HG02678 (cell line): Measurements from ENCODE around the gene CLDN7.
A peak's percentile ranks its signal among the peaks of the same experiment; 100 is the strongest.

Experiments
- ATAC-seq: cut with Tn5 transposase; IDR thresholded peaks from one replicate; pipeline ENCODE4 v1.9.1; 2021; ENCODE audit warnings: mild to moderate bottlenecking, moderate library complexity; ENCODE audit not compliant: unreplicated experiment

CLDN7 gene, protein sequence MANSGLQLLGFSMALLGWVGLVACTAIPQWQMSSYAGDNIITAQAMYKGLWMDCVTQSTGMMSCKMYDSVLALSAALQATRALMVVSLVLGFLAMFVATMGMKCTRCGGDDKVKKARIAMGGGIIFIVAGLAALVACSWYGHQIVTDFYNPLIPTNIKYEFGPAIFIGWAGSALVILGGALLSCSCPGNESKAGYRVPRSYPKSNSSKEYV

GRCh38 chr17:7262192-7262934 lies at the start of gene CLDN7:
CLDN7 (minus strand) TSS chr17:7262478; CDS start chr17:7262043, 435 bp downstream.
- ATAC-seq = no peak

DNA sequence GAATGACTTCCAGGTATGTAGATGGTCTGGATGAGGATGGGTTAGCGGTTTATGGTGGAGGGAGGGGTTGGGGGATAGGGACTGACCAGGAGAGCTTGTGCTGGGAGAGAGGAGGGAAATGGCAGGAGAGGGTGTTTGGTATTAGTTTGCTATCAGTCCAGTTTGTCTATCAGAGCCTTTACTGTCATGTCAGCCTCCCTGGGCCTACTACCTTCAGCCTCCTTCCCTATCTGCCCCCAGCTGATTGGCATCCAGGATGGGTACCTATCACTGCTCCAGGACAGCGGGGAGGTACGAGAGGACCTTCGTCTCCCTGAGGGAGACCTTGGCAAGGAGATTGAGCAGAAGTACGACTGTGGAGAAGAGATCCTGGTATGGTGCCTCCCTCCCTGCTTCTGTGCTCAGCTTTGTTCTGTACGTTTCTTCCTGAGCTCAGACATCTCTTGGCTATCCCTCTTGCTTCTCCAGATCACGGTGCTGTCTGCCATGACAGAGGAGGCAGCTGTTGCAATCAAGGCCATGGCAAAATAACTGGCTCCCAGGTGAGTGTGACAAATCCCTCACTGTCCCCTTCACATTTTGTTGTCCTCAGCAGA lies 48.9 kb upstream of the CLDN7 start:
- no peak for ATAC-seq

GRCh38 chr17:7309628-7310027 lies 47.4 kb upstream of the CLDN7 start:
- ATAC-seq = no peak

GRCh38 chr17:7308625-7309433 lies 46.6 kb upstream of the CLDN7 start:
- no peak for ATAC-seq

DNA sequence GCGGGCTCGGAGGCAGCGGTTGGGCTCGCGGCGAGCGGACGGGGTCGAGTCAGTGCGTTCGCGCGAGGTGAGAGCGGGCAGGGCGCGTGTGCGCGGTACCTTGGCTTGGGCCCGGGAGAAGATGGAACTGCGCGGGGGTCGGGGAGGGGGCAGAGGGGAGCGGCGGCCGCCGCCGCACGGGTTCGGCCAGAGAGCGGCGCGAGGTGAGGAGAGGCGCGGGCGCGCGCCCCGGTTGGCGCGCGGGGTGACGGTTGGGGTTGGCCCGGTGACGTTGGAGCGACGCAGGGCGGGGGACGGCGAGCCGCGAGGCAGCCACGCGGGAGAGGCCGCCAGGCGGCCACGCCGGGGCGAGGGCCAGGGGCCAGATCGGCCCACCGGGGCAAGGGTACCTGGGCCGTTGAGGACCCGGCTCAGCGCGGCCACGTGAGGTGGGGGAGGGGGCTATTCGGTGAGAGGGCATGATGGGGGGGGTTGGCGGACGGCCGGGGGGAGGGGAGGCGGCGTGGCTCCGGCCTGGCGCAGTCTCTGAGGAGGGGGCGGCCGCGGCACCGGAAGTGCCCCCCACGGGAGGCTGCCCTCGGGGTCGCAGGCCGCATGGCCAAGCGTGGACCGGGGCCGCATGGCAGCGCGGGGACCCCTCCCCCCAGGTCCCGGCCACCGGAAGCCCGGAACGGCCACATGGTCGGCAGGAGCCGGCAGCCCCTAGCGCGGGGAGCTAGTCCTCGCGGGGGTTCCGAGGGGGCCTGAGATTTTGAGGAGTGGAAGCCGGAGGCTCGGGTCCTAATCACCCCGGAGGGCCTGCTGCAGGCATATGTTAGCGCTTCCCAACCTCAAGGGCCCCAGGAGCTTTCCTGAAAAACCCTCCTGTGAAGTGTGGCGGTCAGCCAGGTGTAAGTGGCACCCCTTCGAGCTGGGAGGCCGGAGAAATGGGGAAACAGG lies 45.7 kb upstream of the CLDN7 start:
- ATAC-seq = peak; percentile 1

GRCh38 chr17:7306911-7307685 lies 44.8 kb upstream of the CLDN7 start, which contains the start of gene EIF5A:
EIF5A (plus strand) TSS chr17:7307628; CDS start chr17:7309636, 2,008 bp downstream.
- peak; percentile 70 for ATAC-seq

DNA sequence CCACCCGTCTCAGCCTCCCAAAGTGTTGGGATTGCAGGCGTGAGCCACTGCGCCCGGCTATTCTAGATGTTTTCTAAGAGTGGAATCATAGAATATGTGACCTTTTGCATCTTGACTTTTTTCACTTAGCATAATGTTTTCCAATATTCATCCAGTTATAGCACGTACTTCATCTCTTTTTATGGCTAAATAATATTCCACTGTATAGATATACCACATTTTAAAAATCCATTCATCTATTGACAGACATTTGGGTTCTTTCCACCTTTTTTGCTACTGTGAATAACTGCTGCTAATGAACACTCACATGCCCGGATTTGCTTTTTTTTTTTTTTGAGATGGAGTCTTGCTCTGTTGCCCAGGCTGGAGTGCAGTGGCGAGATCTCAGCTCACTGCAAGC lies 41.9 kb upstream of the CLDN7 start:
- ATAC-seq = no peak

- ATAC-seq = peak; percentile 45
These were observed 34.0 kb upstream of the CLDN7 start for GRCh38 chr17:7296189-7296861.

DNA sequence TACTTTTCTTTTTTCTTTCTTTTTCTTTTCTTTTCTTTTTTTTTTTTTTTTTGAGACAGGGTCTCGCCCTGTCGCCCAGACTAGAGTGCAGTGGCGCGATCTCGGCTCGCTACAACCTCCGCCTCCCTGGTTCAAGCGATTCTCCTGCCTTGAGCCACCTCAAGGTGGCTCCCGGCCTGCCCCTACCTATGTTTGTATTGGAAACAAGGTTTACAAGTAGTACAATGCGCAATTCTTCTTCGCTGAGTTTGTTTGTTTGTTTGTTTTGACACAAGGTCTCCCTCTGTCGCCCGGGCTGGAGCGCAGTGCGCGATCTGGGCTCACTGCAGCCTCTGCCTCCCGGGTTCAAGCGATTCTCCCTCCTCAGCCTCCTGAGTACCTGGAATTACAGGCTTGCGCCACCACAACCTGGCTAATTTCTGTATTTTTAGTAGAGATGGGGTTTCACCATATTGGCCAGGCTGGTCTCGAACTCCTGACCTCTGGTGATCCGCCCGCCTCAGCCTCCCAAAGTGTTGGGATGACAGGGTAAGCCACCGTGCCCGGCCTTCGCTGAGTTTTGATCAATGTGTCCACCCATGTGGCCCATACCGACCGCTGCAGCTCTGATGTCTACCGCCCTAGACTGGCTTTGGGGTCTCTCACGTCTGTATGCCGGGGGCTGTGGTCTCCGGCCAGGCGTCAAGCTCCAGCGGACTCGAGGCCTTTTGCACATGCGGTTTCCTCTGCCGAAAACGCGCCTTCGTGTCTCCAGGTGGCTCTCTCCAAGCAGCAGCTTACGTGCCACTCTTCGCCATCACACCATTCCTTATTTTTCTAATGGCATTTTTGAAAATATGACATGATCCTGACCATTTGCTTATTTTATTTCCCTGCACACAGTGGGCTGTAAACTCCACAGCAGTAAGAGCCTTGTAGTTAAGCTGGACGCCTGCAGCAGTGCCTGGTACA lies 33.2 kb upstream of the CLDN7 start:
- ATAC-seq = no peak

GRCh38 chr17:7294614-7295153 lies 32.4 kb upstream of the CLDN7 start, which contains the start of gene YBX2:
YBX2 (minus strand) TSS chr17:7294639; CDS start chr17:7294500, 139 bp downstream.
- ATAC-seq = no peak

- ATAC-seq = no peak
These were observed 31.7 kb upstream of the CLDN7 start for GRCh38 chr17:7293816-7294613.

GRCh38 chr17:7293159-7293558 lies 30.9 kb upstream of the CLDN7 start:
- no peak for ATAC-seq

- no peak for ATAC-seq
These were observed 30.5 kb upstream of the CLDN7 start for GRCh38 chr17:7292729-7293128.

- ATAC-seq = no peak
These were observed 29.9 kb upstream of the CLDN7 start for GRCh38 chr17:7292194-7292593.

DNA sequence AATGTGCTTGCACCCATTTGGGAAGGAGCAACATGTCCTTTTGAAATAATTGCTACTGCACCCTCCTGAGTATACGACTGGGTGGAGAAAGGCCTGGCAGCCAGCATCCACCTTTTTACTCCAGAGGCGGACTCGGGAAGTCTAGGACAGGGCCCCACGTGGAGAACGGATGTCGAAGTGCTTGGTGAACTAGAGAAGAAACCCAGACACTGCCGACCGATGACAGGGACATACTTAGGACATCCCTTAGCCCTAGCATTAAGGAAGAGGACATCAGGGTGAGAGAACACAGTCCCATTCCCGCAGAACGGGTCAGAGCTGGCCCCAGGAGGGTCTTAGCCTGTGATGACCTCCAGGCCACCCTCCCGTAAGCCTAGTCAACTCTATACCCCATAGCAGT lies 28.4 kb upstream of the CLDN7 start:
- no peak for ATAC-seq

DNA sequence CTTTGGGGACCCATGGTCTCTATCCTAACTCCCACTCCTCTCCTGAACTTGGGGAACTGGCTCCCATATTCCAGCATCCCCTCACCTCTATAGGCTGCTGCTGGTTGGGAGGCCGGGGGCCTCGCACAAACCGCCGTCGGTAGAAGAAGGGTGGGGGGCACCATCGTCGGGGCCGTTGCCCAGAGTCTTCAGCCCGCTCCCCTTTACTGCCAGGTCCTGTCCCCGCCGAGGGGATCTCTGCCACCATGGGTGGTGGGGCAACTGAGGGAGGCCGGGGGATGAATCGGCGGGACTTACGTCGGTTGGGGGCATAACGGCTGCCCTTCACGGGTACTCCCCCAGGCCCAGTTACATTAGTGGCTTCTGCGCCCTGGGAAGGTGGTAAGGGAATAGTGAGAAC lies 27.9 kb upstream of the CLDN7 start:
- ATAC-seq = no peak
